ENCODE results near the gene ICAM2. TPM values are rescaled to one million over a fixed set of nuclear protein-coding genes. Genes with fewer than 3 reads are reported as not detected.
"Not testable (repeated sequence)": the region's sequence is repeated elsewhere in the genome, so short reads cannot be mapped to it uniquely, and the experiment has no call there.

The ICAM2 gene
- polyA plus RNA-seq, 10 donors, result 19.1 to 36.9 (median 27.9) TPM

DNA sequence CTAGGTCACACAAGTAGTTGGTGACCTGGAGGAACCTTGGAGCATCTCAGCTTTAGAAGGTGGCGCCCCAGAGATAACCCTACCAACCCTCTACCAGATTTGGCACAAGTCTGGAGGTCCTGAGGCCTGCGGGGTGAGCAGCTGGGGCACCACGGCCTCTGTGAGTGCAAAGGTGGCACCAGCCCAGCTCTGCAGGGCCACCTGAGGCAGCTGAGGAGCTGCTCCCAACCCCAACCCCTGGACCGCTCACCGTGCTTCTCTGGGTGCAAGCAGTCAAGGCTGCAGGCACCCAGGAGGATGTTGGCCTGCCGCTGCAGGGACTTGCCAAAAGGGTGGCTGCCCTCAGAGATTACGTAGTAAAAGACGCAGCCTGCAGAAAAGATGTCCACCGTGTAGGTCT lies 28.4 kb upstream of the ICAM2 start:
- DNase-seq, result no peak

DNA sequence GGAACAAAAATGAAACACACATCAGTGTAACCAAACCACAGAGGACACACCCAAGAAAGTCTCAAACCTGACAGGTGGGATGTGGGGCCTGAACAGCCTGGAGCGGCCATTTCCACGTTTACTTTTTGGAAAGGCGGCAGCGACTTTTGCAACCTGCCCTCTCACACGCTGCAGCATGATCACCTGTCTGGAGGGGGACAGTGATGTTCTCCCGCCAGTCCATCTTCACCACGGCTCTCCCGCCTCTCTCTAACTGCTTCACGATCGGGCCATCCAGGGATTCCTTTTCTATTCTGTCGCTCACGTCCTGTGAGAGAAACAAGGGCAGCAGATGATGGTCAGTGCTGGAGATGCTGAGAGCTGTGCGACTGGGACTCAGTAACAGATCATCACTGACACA lies 24.7 kb upstream of the ICAM2 start:
- DNase-seq, result no peak

DNA sequence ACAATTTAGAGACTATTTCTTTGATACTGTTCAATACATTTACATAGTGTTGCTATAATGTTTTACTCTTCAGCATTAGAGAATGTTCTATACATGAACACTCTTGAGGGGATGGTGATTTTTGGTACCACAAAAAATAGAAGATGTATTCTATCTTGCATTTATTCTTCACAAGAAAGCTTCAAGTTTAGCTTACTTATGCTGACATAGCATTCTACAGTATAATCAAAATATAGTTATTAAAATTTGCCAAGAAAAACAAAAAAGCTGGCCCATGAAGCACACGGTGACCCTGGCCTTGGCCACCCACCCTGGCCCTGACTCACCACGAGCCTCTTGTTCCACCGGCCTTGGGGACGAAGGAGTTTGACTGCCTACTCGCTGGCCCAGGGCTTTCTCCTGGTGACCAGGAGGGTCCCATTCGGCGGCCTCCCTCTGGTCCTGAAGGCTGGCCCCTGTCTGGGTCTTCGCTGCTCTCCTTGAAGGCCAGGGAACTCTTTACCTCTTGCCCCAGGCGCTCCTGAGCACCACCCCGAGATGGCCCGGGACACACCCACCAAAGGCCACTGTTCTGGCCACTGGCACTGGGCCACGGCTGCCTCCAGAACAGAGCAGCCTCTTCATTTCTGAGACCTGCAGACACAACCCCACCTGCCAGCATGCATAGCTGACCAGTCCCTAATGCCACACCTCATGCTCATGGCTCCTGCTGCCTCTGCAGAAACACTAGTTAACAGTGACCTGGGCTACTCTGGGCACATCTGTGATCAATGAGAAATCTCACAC lies 22.5 kb upstream of the ICAM2 start:
- DNase-seq, result no peak

DNA sequence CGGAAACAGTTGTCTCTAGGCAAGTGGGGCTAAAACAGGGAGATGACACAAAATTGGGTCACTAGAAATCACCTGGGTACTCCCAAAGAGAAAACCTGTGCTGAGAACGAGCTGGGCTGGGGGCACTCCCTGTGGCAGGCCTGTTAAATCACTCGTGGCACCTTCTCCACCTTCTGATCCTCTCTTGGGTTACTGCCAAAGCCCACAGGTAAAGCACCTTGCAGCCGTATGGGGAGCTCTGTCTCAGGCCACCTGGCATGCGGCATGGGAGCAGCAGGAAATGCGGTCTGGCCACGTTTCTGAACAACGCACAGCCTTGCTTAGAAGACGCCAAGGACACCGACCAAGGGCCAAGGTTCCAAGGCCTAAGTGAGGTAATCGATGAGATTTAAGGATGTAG lies 21.5 kb upstream of the ICAM2 start:
- DNase-seq, result no peak

DNA sequence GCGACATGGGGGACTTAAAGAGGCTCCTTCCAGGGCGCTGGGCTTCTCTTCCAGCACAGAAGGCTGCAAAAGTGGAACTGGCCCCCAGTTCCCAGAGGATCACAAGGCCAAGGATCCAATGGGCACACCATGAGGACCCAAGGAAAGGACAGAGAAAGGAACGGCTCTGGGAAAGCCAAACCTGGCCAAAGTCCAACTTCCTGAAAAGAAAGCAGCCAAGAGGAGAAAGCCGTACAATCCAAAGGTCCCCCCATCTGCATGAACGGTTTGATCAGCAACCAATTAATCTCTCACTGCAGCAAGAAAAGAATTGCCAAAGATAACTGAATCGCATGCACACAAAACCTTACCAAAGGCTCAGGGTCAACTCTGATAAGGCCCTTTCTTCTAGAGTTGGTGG lies 19.8 kb upstream of the ICAM2 start:
- no peak for DNase-seq

DNA sequence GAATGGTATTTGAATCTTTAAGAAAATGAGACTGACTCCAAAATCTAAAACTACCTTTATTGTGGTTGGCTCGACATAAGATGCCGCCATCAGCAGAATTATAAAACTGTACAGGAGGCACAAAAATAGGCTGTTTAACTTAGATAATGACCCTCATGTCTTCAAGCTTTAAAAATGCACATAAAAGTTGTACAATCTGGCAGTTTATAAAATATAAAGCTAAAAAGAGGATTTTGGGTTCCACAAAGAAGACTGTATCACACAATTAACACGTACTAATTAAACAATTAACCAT lies 18.6 kb upstream of the ICAM2 start:
- no peak for DNase-seq

DNA sequence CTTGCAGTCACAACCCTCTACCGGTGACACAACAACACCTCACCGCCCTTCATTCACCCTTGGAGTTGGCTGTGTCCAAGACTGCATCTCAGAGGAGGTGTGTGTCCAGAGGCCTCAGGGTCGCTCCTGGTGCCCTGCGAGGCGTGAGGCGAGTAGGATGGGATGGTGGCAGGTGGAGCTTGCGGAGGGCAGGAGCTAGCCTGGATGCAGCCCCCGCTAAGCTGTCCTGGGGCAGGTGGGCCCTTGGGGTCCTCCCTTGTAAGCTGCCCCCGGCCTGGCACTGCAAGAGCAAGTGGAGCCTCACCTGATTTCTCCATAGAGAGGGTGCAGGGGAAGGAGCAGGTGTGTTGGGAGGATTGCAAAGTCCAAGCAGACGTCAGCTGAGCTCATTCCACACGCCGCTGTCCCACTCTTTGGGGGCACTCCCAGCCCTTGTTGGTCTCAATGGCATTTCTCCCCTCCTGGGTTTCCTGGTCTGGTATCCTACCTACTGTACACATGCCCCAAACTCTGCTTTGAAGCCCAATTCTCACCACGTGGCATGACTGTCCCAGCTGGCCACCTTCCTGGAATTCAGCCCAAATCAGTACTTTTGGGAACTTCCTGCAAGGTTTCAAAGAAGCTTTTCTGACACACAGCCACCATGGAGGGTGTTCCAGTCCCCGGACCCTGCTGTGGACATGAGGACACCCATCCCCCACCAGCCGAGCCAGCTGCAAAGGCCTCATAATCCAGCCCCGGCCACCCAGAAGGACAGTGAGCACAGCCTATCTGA lies 18.1 kb upstream of the ICAM2 start:
- no peak for DNase-seq

DNA sequence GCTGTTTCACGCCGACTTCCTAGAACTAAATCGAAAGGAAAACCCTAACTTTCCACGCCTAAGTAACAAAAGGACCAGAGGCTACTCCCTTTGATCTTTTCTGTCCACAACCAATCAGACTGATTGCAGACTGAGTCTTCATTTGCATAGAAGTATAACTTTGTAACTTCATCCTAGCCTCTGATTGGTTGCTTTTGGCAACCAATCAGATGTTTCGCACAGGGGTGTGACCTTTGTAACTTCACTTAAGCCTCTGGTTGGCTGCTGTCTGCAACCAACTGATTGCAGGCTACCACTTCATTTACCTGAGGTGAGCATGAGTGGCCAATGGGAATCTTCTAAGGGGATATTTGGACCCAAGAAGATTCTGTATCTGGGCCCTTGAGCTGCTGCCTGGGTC lies 17.4 kb upstream of the ICAM2 start:
- DNase-seq, result no peak

DNA sequence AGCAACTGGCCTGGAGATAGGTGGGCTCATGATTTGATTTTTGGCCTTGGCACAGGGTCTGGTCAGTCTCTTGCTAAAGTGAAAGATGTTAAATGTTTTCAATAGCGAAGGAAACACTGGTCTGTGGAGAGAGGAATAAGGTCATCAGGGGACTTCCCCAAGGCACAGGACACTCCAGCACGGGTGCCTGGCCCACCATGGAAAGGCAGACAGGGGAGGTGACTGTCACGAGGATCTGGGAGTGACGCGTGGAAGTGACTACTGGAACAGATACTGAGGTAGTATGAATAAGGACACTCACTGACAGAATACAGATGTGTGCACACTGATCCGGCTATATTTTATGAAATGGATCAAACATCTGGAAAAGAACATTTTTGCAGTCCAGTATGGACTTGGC lies 16.7 kb upstream of the ICAM2 start:
- no peak for DNase-seq

DNA sequence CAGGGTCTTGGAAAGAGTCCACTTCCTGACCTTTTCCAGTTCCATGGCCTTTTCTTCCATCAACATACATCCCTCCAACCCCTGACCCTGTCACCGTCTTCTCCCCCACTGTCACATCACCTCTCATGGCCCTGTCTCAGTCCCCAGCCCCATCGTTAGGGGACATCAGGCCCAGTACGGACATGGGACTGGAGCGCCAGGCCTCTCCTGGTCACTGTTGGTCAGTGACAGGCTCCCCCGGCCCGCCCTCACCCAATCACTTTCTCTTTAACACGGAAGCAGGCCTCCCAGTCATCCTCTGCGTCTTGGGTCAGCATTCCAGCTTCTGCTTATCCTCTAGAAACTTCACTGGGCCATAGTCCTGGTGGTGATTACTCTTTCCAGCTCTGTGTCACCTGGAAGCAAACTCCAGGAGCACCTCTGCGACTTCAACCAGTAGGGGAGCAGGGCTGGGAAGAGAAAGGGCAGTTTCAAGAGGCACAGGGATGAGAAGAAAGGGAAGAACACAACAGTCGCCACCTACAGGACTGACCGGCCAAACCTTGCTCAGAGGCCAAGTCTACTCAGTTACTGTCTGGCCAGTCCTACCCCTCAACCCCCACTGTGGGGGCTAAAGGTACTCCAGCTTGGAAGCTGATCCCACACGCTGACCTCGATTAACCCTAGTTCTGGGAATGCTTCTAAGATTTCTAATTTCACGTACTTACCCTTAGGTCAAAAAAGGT lies 15.9 kb upstream of the ICAM2 start:
- DNase-seq, result no peak

DNA sequence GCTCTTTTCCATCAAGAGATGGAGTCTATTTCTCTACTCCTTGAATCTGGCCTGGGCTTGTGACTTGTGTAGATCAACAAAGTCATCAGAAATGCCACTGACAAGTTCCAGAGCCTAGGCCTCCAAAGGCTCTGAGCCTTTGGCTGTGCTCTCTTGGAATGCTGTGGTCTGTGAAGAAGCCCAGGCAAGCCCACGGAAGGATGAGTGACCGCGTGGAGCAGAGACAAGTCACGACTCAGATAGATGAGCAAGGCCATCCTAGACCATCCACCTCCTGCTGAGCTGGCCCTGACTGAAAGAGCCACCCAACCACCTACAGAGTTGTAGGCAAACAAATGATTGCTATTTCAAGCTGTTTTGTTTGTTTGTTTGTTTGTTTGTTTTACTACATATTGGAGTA lies 11.6 kb upstream of the ICAM2 start:
- no peak for DNase-seq

DNA sequence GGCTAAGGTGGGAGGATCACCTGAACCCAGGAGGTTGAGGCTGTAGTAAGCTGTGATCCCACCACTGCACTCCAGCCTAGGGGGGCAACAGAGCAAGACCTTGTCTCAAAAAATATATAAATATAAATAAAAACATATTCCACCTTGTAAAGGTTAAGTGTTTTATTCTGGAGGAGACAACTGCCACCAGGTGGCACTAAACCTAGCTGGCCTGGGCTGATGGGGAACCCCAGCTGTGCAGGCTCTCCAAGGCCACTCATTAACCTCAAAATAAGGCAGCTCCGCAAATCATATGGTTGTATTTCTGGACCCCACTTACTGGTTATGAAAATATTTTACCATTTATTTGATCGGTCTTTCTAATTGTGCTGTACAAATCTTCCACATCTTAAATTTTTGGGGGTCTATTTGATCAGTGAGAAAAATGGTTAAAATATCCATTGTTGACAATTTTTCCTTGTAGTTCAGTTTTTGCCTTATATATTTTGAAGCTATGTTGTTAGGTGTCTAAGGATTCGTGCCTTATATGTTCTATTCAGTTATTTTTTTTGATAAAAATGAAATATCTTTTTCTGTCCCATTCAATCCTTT lies 8.5 kb upstream of the ICAM2 start:
- DNase-seq, result peak; percentile 29 to 71 (median 55)

DNA sequence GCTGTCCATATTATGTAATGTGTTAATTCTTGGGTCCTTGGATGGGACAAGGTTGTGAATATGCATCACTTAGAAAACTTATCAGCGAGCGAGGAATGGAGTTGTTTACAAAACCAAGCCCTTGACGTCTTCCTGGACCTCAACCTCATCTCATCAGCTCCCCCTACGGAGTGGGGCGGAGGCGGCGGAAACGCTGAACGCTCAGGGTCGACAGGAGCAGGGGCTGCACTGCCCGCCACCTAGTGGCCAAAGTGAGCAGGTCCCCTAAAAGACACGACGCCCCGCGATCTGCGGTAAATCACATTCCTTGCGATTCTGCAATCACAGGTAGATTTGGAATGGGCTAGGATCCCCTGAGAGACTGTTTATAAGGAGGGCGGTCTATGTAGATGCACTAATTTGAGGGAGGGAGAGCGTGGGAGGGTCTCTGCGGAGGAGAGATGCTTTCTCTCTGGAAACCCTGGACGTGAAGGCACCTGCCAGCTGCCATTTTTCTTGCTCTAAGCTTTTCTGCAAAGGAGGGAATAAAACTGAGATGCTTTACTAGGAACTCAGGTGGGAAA lies 5.4 kb upstream of the ICAM2 start:
- peak; percentile 44 to 80 (median 63) for DNase-seq

DNA sequence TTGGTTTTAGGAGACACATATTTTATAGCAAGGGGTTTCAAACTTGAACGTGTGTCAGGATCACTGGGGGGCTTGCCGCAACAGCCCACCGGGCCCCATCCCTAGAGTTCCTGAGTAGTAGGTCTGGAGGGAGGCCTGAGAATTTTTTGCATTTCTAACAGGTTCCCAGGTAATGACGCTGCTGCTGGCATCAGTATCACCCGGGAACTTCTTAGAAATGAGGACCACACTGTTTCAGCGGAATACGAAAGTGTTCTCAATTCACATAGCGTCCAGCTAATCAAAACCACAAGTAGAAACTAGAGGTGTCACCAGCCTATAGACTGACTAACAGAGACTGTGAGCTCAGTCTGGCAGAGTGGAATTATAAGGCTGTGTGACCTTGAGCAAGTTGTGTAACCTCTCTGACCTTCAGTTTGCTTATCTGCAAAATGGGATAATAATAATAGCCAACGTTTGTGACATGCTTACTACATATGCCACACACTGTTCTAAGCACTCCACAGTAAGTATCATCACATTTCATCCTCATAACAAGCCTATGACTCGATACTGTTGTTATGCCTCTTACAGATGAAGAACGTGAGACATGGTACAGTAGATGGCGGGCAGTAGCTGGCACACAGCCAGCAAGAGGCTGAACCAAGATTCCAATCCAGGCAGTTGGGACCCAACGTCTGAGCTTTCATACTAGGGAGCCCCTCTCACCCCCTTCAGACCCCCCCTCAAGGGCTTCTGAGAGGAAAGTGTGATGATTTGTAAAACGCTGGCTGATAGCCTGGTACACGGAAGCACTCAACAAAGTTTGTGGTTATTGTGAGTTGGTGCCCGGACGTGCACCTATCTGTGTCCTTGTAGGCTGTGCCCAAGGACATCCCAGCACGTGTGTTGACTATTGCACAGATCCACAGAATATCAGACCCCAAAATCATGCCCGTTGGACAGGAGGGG lies 4.6 kb upstream of the ICAM2 start:
- no peak for DNase-seq

DNA sequence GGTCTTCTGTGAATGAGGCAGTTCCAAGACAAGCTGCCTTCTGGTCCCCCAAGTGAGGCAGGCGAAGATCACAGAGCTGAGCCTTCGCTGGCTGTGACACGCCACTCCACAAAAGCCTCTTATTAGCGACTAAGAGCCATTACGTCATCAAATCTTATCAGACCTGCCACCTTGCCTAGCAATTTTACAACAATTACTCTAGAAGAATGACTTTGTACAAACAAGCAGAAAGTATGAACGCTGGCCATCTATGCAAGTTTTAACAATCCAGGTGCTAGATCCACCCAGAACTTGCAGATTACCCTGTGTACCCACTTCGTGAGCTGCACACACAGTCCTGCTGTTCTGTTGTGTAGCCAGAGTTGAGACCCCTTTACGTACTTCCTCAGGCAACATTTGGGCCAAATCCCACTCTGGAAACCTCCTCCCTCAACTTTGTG lies 3.8 kb upstream of the ICAM2 start:
- DNase-seq, result no peak

DNA sequence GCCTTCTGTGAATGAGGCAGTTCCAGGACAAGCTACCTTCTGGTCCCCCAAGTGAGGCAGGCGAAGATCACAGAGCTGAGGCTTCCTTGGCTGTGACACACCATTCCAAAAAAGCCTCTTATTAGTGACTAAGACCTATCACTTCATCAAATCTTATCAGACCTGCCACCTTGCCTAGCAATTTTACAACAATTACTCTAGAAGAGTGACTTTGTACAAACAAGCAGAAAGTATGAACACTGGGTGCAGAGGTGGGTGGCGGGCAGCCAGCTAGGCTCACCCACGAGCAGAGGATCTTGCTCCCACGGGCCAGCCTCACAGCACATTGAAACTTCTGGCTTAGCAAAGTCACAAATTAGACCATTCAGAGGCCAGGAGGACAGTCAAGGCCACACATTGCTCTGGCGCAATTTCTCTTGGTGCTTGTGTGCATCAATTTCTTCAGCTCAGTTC lies 2.2 kb upstream of the ICAM2 start:
- no peak for DNase-seq

DNA sequence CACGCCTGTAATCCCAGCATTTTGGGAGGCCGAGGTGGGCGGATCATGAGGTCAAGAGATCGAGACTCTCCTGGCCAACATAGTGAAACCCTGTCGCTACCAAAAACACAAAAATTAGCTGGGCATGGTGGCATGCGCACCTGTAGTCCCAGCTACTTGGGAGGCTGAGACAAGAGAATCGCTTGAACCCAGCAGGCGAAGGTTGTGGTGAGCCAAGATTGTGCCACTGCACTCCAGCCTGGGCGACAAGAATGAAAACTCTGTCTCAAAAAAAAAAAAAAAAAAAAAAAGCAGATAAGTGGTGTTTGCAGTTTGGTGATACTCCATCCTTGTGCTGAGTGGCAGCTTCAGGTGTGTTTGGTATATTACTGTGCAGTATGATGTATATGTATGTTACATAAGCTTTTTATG lies 877 bp downstream of the ICAM2 start:
- DNase-seq, result not testable (repeated sequence)

DNA sequence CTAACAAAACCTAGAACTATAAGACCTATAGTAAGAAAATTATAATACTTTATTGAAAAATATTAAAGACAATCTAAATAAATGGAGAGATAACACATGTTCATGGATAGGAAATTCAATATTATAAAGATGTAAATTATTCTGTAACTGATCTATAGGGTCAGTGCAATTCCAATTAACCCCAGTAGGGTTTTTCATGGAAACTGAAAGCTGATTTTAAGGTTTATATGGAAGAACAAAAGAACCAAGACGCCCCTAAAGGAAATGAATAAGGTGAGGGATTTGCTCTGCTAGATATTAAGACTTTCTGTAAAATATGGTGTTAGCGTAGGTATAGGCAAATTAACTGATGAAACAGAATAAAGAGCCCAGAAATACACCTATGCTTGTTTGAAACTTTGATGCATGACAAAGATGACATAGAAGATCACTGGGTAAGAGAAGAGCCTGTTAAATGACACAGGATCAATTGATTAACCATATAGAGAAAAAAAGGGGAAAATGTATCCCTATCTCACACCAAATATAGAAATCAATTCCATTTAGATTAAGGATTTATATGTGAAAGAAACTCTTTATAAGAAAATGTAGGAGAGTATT lies 3.0 kb downstream of the ICAM2 start:
- DNase-seq, result no peak

DNA sequence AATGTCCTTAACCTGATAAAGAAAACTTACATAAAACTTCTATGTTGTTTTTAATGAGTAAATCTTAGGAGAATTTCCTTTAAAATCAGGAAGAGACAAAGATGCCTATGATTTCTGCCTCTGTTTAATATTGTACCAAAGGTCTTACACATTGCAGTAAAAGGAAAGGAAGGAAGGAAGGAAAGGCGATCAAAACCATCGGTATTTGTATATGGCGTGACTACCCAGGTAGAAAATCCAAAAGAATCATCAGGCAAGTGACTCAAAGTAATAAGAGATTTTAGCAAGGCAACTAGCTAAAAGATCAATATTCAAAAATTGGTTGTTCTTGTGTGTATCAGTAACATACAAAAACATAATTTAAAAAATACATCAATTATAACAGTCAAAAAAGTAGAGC lies 3.5 kb downstream of the ICAM2 start:
- no peak for DNase-seq

DNA sequence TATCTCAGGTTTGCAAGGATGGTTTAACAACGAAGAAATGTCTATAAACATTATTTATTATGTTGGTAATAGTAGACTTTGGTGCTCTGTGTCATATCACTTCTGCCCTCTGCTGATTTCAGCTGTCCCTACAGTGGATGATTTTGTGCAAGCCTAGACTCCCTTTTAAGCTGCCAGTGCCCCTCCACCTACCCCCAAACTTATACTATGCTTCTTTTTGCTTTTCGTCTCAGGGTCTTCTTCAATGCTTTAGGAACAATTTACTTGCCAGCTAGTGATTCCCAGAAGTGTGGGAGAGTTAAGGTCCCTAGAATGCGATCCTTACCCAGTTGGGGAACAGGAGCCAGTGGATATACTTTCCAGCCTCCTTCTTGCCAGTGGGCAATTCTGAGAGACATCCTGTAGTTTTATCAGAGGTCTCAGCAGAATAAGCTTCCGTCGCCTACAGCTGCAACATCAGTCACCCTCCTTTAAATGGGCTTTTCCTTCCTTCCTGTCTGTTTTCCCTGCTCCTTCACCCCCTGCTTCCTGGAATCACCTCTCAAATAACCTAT lies 4.1 kb downstream of the ICAM2 start:
- DNase-seq, result peak in 1 of 3 donors; percentile 17

Data from muscle of back (tissue), 11 donors.